ENCODE data around the gene LCMT2. TPM values are rescaled to one million over a fixed set of nuclear protein-coding genes. Genes with fewer than 3 reads are reported as not detected.

LCMT2 gene
- total and polyA plus RNA-seq, 2 experiments from 2014 or later, result 2.3 to 7.1 TPM

- H3K27me3 ChIP-seq (ENCODE audit: insufficient read depth), result no peaks in the 10 kb centered on the region
- no peak overlapping the region for H3K4me2 ChIP-seq
- no peaks in the 10 kb centered on the region for H4K20me1 ChIP-seq (replicated peaks; ENCODE audit: insufficient read depth)
- no peak for ATAC-seq
- H3K36me3 ChIP-seq (ENCODE audit: insufficient read depth), result no peaks in the 10 kb centered on the region
- H3K9me3 Mint-ChIP-seq, result no peaks in the 10 kb centered on the region
- H3K27me3 Mint-ChIP-seq (ENCODE audit: insufficient read depth, low read depth, poor library complexity), result peaks cover 2% of the 10 kb centered on the region
- peaks cover 4% of the 10 kb centered on the region; the same call in 2 of the 3 replicates for H3K4me1 Mint-ChIP-seq
- H3K79me2 ChIP-seq (replicated peaks; ENCODE audit: insufficient read depth), result no peaks in the 10 kb centered on the region
- no peak overlapping the region for H3K4me3 ChIP-seq
- no peaks in the 10 kb centered on the region for H3F3A ChIP-seq (replicated peaks; ENCODE audit: low read depth)
- no peak overlapping the region for H3K4me3 Mint-ChIP-seq
- H3K36me3 Mint-ChIP-seq (ENCODE audit: low read depth), result no peaks in the 10 kb centered on the region
- no peak overlapping the region for H2AFZ ChIP-seq
- no peaks in the 10 kb centered on the region for H3K4me1 ChIP-seq (ENCODE audit: insufficient read depth)
- H3K27ac Mint-ChIP-seq, result no peak overlapping the region
- H3K27ac ChIP-seq (ENCODE audit: low read depth), result no peak overlapping the region
- no peak for TF ChIP-seq EZH2phosphoT487 (IDR thresholded peaks at IDR 0.05; ENCODE audit: unreplicated experiment)
- TF ChIP-seq CREB1 (CRISPR knock-in tag; IDR thresholded peaks at IDR 0.05; ENCODE audit: low read depth), result no peak
- no peak for TF ChIP-seq STAT1 (IDR thresholded peaks at IDR 0.05; ENCODE audit: unreplicated experiment)
- no peak for TF ChIP-seq REST (IDR thresholded peaks at IDR 0.05; ENCODE audit: unreplicated experiment)
- TF ChIP-seq, protein P1, sequence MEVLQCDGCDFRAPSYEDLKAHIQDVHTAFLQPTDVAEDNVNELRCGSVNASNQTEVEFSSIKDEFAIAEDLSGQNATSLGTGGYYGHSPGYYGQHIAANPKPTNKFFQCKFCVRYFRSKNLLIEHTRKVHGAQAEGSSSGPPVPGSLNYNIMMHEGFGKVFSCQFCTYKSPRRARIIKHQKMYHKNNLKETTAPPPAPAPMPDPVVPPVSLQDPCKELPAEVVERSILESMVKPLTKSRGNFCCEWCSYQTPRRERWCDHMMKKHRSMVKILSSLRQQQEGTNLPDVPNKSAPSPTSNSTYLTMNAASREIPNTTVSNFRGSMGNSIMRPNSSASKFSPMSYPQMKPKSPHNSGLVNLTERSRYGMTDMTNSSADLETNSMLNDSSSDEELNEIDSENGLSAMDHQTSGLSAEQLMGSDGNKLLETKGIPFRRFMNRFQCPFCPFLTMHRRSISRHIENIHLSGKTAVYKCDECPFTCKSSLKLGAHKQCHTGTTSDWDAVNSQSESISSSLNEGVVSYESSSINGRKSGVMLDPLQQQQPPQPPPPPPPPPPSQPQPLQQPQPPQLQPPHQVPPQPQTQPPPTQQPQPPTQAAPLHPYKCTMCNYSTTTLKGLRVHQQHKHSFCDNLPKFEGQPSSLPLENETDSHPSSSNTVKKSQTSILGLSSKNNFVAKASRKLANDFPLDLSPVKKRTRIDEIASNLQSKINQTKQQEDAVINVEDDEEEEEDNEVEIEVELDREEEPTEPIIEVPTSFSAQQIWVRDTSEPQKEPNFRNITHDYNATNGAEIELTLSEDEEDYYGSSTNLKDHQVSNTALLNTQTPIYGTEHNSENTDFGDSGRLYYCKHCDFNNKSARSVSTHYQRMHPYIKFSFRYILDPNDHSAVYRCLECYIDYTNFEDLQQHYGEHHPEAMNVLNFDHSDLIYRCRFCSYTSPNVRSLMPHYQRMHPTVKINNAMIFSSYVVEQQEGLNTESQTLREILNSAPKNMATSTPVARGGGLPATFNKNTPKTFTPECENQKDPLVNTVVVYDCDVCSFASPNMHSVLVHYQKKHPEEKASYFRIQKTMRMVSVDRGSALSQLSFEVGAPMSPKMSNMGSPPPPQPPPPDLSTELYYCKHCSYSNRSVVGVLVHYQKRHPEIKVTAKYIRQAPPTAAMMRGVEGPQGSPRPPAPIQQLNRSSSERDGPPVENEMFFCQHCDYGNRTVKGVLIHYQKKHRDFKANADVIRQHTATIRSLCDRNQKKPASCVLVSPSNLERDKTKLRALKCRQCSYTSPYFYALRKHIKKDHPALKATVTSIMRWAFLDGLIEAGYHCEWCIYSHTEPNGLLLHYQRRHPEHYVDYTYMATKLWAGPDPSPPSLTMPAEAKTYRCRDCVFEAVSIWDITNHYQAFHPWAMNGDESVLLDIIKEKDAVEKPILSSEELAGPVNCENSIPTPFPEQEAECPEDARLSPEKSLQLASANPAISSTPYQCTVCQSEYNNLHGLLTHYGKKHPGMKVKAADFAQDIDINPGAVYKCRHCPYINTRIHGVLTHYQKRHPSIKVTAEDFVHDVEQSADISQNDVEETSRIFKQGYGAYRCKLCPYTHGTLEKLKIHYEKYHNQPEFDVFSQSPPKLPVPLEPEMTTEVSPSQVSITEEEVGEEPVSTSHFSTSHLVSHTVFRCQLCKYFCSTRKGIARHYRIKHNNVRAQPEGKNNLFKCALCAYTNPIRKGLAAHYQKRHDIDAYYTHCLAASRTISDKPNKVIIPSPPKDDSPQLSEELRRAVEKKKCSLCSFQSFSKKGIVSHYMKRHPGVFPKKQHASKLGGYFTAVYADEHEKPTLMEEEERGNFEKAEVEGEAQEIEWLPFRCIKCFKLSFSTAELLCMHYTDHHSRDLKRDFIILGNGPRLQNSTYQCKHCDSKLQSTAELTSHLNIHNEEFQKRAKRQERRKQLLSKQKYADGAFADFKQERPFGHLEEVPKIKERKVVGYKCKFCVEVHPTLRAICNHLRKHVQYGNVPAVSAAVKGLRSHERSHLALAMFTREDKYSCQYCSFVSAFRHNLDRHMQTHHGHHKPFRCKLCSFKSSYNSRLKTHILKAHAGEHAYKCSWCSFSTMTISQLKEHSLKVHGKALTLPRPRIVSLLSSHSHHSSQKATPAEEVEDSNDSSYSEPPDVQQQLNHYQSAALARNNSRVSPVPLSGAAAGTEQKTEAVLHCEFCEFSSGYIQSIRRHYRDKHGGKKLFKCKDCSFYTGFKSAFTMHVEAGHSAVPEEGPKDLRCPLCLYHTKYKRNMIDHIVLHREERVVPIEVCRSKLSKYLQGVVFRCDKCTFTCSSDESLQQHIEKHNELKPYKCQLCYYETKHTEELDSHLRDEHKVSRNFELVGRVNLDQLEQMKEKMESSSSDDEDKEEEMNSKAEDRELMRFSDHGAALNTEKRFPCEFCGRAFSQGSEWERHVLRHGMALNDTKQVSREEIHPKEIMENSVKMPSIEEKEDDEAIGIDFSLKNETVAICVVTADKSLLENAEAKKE (CRISPR knock-in tag; IDR thresholded peaks at IDR 0.05), result no peak
- DNase-seq (ENCODE audit: low spot score), result no peak
- H3K9me2 ChIP-seq (ENCODE audit: insufficient read depth), result no peaks in the 10 kb centered on the region; the same call in 1 of the 2 replicates
Measured at GRCh38 chr15:43312378-43312777, 18.0 kb downstream of the LCMT2 start.

Measured in GM23338 (cell line).